ENCODE results near the gene SLC6A6.
"Not testable (repeated sequence)": the region's sequence is repeated elsewhere in the genome, so short reads cannot be mapped to it uniquely, and the experiment has no call there.

- not testable (repeated sequence) for TF ChIP-seq CTCF (IDR thresholded peaks at IDR 0.05); JUND (IDR thresholded peaks at IDR 0.05); EP300 (IDR thresholded peaks at IDR 0.05; ENCODE audit: borderline replicate concordance in 1 of 2, low read depth in 1 of 2, low read length in 1 of 2); NRF1 (IDR thresholded peaks at IDR 0.05; ENCODE audit: low read depth, low read length); USF2 (IDR thresholded peaks at IDR 0.05; ENCODE audit: borderline replicate concordance, low read depth, low read length); SMC3 (IDR thresholded peaks at IDR 0.05; ENCODE audit: low read depth, low read length); EZH2phosphoT487 (IDR thresholded peaks at IDR 0.05; ENCODE audit: borderline replicate concordance, low read depth); SIN3A (IDR thresholded peaks at IDR 0.05; ENCODE audit: borderline replicate concordance, low read depth, low read length); PBX3 (IDR thresholded peaks at IDR 0.05); ZBTB33 (IDR thresholded peaks at IDR 0.05; ENCODE audit: borderline replicate concordance, low read depth); FOXM1 (IDR thresholded peaks at IDR 0.05; ENCODE audit: low read depth)
These were observed 7.3 kb downstream of the SLC6A6 start for GRCh38 chr3:14409779-14410063.

All from SK-N-SH (cell line).